GM13977 (cell line): Measurements from ENCODE around the gene TRHDE.

Experiments used
- DNase-seq: peaks from one replicate; pipeline ENCODE4 v3.0.0; 2012; ENCODE audit warnings: low spot score
- CTCF ChIP-seq: IDR thresholded peaks from 2 replicates; pipeline ENCODE4 v1.5.1; 2012; ENCODE audit warnings: mild to moderate bottlenecking, control low read depth; ENCODE audit not compliant: insufficient read depth; ENCODE audit errors: extremely low read depth, missing control alignments
- in situ Hi-C: fragments of 300-500 bp; cut with MboI; formaldehyde crosslinking; loops from one replicate; pipeline ENCODE4 v1.12.0; 2022; ENCODE audit warnings: low sequenced_read_pairs, low pct_unique_long_range_greater_than_20kb, mixed read lengths, inconsistent platforms; ENCODE audit not compliant: unreplicated experiment

Gene TRHDE

GRCh38 chr12:72276181-72276805 lies 4.1 kb downstream of the TRHDE start:
- no peak for TF ChIP-seq CTCF
- no peak for DNase-seq
- in situ Hi-C loops = no loop called here

GRCh38 chr12:72277415-72277814 lies 5.2 kb downstream of the TRHDE start:
- no peak for DNase-seq
- no peak for TF ChIP-seq CTCF
- in situ Hi-C loops = no loop called here

- TF ChIP-seq CTCF = no peak
- in situ Hi-C loops = no loop called here
- DNase-seq = no peak
Measured at GRCh38 chr12:72278894-72279293, 6.7 kb downstream of the TRHDE start.

- DNase-seq = no peak
- in situ Hi-C loops = no loop called here
- TF ChIP-seq CTCF = no peak
Measured at GRCh38 chr12:72281126-72281525, 9.0 kb downstream of the TRHDE start.

- no peak for DNase-seq
- in situ Hi-C loops = no loop called here
- peak; percentile 25 for TF ChIP-seq CTCF
Measured at GRCh38 chr12:72282721-72283120, 10.6 kb downstream of the TRHDE start.

GRCh38 chr12:72285861-72286260 lies 13.7 kb downstream of the TRHDE start:
- TF ChIP-seq CTCF = no peak
- in situ Hi-C loops = no loop called here
- DNase-seq = no peak

- in situ Hi-C loops = no loop called here
- no peak for TF ChIP-seq CTCF
- DNase-seq = no peak
Measured at GRCh38 chr12:72286526-72286925, 14.4 kb downstream of the TRHDE start.
